ENCODE results near the gene CITED1. TPM values are rescaled to one million over a fixed set of nuclear protein-coding genes. Genes with fewer than 3 reads are reported as not detected.

Gene CITED1
- polyA plus RNA-seq, 4 donors, result 0.86 to 2.0 (median 1.3) TPM; not detected in 1

GRCh38 chrX:72255445-72255844 is 50.3 kb downstream of the CITED1 start:
- Histone ChIP-seq H3K27me3 (ENCODE audit: control insufficient read depth in 3 of 3, insufficient read depth in 3 of 3, low read length in 3 of 3) (no peaks in the 10 kb centered on the region), H3K4me3 (ENCODE audit: low read depth in 1 of 3, low read length in 3 of 3) (no peak overlapping the region), H3K4me1 (ENCODE audit: control insufficient read depth in 3 of 3, insufficient read depth in 2 of 3, low read depth in 1 of 3, low read length in 2 of 3) (no peaks in the 10 kb centered on the region), H3K9me3 (ENCODE audit: control insufficient read depth in 2 of 2, insufficient read depth in 1 of 2, low read depth in 1 of 2, low read length in 1 of 2) (no peaks in the 10 kb centered on the region), H3K27ac (ENCODE audit: low read depth in 1 of 3, low read length in 2 of 3) (no peak overlapping the region), H3K36me3 (ENCODE audit: control insufficient read depth in 3 of 3, insufficient read depth in 2 of 3, low read depth in 1 of 3, low read length in 3 of 3) (no peaks in the 10 kb centered on the region)
- 7 to 14% (median 13%) methylated on average over 20 to 24 of the region's 24 CpGs for WGBS, 3 donors
- DNase-seq, result peak in 1 of 2 donors; percentile 36
- FAIRE-seq, result no peak

- H3K4me3 ChIP-seq (ENCODE audit: low read depth in 1 of 3, low read length in 3 of 3), result no peak overlapping the region
- no peaks in the 10 kb centered on the region for H3K9me3 ChIP-seq (ENCODE audit: control insufficient read depth in 2 of 2, insufficient read depth in 1 of 2, low read depth in 1 of 2, low read length in 1 of 2)
- no peaks in the 10 kb centered on the region for H3K36me3 ChIP-seq (ENCODE audit: control insufficient read depth in 3 of 3, insufficient read depth in 2 of 3, low read depth in 1 of 3, low read length in 3 of 3)
- no peak overlapping the region for H3K27ac ChIP-seq (ENCODE audit: low read depth in 1 of 3, low read length in 2 of 3)
- FAIRE-seq, result no peak
- WGBS, 3 donors, result 16 to 42% (median 34%) methylated on average over 14 to 17 of the region's 17 CpGs
- H3K27me3 ChIP-seq (ENCODE audit: control insufficient read depth in 3 of 3, insufficient read depth in 3 of 3, low read length in 3 of 3), result no peaks in the 10 kb centered on the region
- no peaks in the 10 kb centered on the region for H3K4me1 ChIP-seq (ENCODE audit: control insufficient read depth in 3 of 3, insufficient read depth in 2 of 3, low read depth in 1 of 3, low read length in 2 of 3)
- DNase-seq, result no peak
Observed at GRCh38 chrX:72254816-72255215, 50.9 kb downstream of the CITED1 start.

DNA sequence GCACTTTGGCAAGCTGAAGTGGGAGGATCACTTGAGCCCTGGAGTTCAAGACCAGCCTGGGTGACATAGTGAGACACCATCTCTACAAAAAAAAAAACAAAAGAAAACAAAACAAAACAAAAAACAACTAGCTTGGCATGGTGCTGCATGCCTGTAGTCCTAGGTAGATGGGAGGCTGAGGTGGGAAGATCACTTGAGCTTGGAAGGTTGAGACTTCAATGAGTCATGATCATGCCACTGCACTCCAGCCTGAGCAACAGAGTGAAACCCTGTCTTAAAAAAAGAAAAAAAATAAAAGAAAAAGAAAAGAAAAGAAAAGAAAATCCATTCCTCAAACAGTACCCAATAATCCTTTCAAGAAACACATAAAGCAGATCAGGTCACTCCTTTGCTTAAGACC is 52.0 kb downstream of the CITED1 start:
- H3K27me3 ChIP-seq (ENCODE audit: control insufficient read depth in 3 of 3, insufficient read depth in 3 of 3, low read length in 3 of 3), result no peaks in the 10 kb centered on the region
- DNase-seq (no peak), FAIRE-seq (no peak)
- no peaks in the 10 kb centered on the region for H3K9me3 ChIP-seq (ENCODE audit: control insufficient read depth in 2 of 2, insufficient read depth in 1 of 2, low read depth in 1 of 2, low read length in 1 of 2)
- no peak overlapping the region for H3K27ac ChIP-seq (ENCODE audit: low read depth in 1 of 3, low read length in 2 of 3)
- no peak overlapping the region for H3K4me3 ChIP-seq (ENCODE audit: low read depth in 1 of 3, low read length in 3 of 3)
- no peaks in the 10 kb centered on the region for H3K4me1 ChIP-seq (ENCODE audit: control insufficient read depth in 3 of 3, insufficient read depth in 2 of 3, low read depth in 1 of 3, low read length in 2 of 3)
- no peaks in the 10 kb centered on the region for H3K36me3 ChIP-seq (ENCODE audit: control insufficient read depth in 3 of 3, insufficient read depth in 2 of 3, low read depth in 1 of 3, low read length in 3 of 3)

Other genes starting within 250 kb of the CITED1 start
- gene RTL5, start 174.0 kb downstream of the CITED1 start, polyA plus RNA-seq, result 1 to 10 TPM in 2 of 4 donors, under 1 TPM in 2; 0.22 to 4.6 (median 1.1) TPM
- gene PIN4, start 124.2 kb downstream of the CITED1 start, polyA plus RNA-seq, result 10 to 100 TPM; 19.5 to 40.5 (median 20.8) TPM
- gene ERCC6L, start 66.9 kb downstream of the CITED1 start, polyA plus RNA-seq, result 1 to 10 TPM in 2 of 4 donors, under 1 TPM in 1, not detected in 1; 0.27 to 2.6 (median 1.6) TPM
- gene RPS4X, start 28.7 kb downstream of the CITED1 start, polyA plus RNA-seq, result 1,000 to 10,000 TPM in 3 of 4 donors, 100 to 1,000 TPM in 1; 548 to 1,456 (median 1,320) TPM

Measured in small intestine (tissue), 7 donors.